Activated naive CD8-positive, alpha-beta T cell treated with anti-CD3 and anti-CD28 coated beads, Interleukin-2, amount 50 U/mL, for 24 hours (primary cell): ENCODE data around the gene TBCD.

Source experiments
- ATAC-seq: fragments of 150-1000 bp; cut with Tn5 transposase; one replicate; pipeline ENCODE4 v1.10.0; 2021
- DNase-seq: peaks from one replicate; pipeline ENCODE4 v3.0.0; 2021
- H3K27ac Mint-ChIP-seq: one replicate; pipeline ENCODE4 v1.8.0; 2021; ENCODE audit warnings: mild to moderate bottlenecking, mixed read lengths
- H3K27me3 Mint-ChIP-seq: one replicate; pipeline ENCODE4 v1.8.0; 2021; ENCODE audit warnings: mixed read lengths
- H3K36me3 Mint-ChIP-seq: one replicate; pipeline ENCODE4 v1.8.0; 2021; ENCODE audit warnings: low read depth, mixed read lengths
- H3K4me1 Mint-ChIP-seq: one replicate; pipeline ENCODE4 v1.8.0; 2021; ENCODE audit warnings: mixed read lengths
- H3K4me3 Mint-ChIP-seq: one replicate; pipeline ENCODE4 v1.8.0; 2021; ENCODE audit warnings: mild to moderate bottlenecking, moderate library complexity, mixed read lengths
- H3K9me3 Mint-ChIP-seq: one replicate; pipeline ENCODE4 v1.8.0; 2021; ENCODE audit warnings: mixed read lengths

The TBCD gene

DNA sequence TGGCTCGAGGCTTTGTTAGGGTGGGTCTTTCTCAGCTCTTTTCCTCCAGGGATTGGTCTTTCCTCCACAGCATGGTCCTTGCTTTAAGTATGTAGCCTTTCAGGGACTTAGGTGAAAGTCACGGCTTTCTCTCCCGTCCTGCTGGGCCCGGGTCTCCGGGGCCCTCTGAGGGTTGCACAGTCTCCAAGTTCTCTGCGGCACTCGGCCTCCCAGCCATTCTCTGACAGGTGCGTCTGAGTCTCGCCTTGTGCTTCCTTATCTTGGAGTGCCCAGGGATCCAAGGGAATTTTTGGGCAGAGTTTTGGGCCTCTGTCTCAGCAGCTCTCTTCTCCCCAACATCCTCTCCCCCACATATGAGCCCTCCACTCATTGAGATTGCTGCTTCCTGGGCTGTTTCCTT is 51.3 kb downstream of the TBCD start:
- Mint-ChIP-seq H3K27ac (no peak overlapping the region), H3K36me3 (peaks cover 18% of the 10 kb centered on the region), H3K4me3 (no peak overlapping the region), H3K27me3 (no peaks in the 10 kb centered on the region), H3K9me3 (peaks cover 4% of the 10 kb centered on the region), H3K4me1 (peaks cover 3% of the 10 kb centered on the region)
- no peak for ATAC-seq
- DNase-seq = no peak

DNA sequence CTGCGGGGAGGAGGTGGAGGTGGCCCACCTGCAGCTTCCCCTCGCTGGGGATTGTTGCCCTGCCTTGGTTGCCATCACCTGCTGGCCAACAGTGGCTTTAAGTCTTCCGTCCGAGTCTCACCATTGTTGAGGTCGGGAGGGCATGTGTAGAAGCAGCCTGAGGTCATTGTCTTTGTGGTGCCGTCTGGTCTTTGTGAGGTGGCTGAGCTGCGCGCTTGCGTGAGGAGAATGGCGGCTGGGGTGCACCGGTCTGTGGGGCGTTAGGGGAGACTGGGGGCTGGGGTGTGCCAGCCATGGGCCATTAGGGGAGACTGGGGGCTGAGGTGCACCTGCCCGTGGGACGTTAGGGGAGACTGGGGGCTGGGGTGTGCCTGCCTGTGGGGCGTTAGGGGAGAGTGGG is 51.7 kb downstream of the TBCD start:
- H3K36me3 Mint-ChIP-seq = peaks cover 18% of the 10 kb centered on the region
- H3K9me3 Mint-ChIP-seq = peaks cover 4% of the 10 kb centered on the region
- no peak overlapping the region for H3K27ac Mint-ChIP-seq
- peaks cover 3% of the 10 kb centered on the region for H3K4me1 Mint-ChIP-seq
- no peak for DNase-seq
- H3K27me3 Mint-ChIP-seq = no peaks in the 10 kb centered on the region
- no peak for ATAC-seq
- H3K4me3 Mint-ChIP-seq = no peak overlapping the region

DNA sequence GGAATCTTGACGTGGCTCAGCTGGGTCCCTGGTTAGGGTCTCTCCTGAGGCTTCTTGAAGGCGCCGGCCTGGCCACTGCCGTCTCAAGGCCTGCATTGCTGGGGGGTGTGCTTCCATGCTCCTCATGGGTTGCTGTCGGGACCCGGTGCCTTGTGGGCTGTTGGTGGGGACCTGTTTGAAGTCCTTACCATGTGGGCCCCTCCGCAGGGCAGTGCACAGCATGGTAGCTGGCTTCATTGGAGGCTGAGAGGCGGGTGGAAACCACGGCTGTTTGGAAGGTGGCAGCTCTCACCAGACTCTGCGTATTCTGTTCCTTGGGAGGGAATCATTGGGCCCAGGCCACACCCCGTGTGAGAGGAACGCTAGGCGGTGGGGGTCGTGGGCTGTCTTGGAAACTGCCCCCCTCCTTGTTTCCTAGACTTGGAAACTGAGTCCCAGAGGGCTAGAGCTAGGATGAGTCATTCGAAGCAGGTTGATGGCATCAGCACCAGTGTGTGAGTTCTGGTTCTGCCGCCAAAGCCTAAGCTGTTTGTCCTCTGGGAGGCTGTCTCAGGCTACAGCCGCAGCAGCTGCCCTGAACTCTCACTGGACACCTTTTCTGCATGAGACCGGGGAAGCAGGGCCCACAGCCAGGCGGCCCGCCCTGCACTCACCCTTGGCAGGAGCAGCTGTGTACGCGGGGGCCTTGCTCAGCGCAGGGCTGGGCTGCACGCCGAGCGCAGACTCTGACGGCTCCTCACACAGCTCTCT is 52.8 kb downstream of the TBCD start:
- H3K27ac Mint-ChIP-seq = no peak overlapping the region

DNA sequence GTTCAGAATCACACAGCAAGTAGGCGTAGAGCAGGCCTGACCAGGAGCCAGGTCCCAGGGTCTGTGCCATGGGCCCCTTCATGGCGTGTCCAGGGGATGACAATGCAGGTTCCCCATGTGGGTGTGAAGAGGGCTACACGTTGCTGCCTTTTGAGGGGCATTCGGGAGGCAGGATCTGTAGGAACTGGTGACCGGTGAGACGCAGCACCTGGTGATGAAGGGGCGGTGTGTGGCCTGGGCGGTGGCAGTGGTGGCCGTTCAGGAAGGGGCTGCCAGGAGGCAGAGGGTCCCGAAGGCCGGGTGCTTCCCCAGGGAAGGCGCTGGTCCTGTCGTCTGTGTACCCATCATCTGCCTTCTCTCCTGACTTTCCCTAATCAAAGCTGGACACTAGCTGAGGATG is 53.4 kb downstream of the TBCD start:
- Mint-ChIP-seq H3K36me3 (peaks cover 17% of the 10 kb centered on the region), H3K4me1 (peaks cover 1% of the 10 kb centered on the region), H3K9me3 (peaks cover 4% of the 10 kb centered on the region), H3K27ac (no peak overlapping the region), H3K4me3 (no peak overlapping the region), H3K27me3 (no peaks in the 10 kb centered on the region)
- ATAC-seq (no peak), DNase-seq (no peak)

More for the DNA sequence above, 52.8 kb downstream of the TBCD start:
- no peak for ATAC-seq
- H3K27me3 Mint-ChIP-seq = no peaks in the 10 kb centered on the region
- peaks cover 18% of the 10 kb centered on the region for H3K36me3 Mint-ChIP-seq
- peaks cover 4% of the 10 kb centered on the region for H3K9me3 Mint-ChIP-seq
- peaks cover 3% of the 10 kb centered on the region for H3K4me1 Mint-ChIP-seq
- no peak for DNase-seq
- no peak overlapping the region for H3K4me3 Mint-ChIP-seq

DNA sequence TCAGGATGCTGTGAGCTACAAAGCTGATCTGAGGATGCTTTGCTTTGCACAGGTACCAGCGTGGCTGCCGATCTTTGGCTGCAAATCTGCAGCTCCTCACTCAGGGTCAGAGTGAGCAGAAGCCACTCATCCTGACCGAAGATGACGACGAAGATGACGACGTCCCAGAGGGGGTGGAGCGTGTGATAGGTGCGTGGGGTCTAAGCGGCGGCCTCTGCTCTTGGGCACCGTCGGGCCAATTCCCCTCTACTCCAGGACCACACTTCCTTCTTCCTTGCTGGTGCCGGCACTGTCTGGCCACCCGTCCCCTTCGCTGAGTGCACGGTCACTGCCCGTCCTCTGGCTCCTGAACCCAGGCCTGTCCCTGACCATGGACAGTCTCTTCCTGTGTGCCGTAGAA is 54.0 kb downstream of the TBCD start:
- DNase-seq (no peak), ATAC-seq (no peak)
- Mint-ChIP-seq H3K27ac (no peak overlapping the region), H3K9me3 (peaks cover 4% of the 10 kb centered on the region), H3K4me3 (no peak overlapping the region), H3K27me3 (no peaks in the 10 kb centered on the region), H3K4me1 (peaks cover 1% of the 10 kb centered on the region), H3K36me3 (peaks cover 16% of the 10 kb centered on the region)

DNA sequence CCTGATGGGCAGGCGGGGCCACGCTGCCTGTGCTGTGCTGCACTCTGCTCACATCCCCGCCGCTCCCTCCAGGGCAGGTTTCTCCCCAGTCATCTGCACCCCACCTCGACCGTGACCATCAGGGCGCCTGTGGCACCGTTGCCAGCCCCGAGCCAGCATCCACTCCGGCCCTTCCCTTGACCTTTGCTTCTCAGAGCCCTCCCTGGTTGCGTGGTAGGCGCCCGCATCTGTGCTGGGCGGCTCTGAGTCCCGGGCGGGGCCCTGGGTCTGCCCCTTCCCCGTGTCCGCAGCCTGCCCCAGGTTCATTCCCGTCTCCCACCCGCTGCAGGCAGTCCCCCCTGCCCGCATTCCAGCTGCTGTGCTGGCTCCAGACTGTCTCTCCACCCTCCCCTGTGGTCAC is 54.8 kb downstream of the TBCD start:
- Mint-ChIP-seq H3K4me1 (no peaks in the 10 kb centered on the region), H3K36me3 (peaks cover 11% of the 10 kb centered on the region), H3K27ac (no peak overlapping the region), H3K9me3 (no peaks in the 10 kb centered on the region), H3K4me3 (no peak overlapping the region), H3K27me3 (no peaks in the 10 kb centered on the region)
- no peak for ATAC-seq
- DNase-seq = no peak

DNA sequence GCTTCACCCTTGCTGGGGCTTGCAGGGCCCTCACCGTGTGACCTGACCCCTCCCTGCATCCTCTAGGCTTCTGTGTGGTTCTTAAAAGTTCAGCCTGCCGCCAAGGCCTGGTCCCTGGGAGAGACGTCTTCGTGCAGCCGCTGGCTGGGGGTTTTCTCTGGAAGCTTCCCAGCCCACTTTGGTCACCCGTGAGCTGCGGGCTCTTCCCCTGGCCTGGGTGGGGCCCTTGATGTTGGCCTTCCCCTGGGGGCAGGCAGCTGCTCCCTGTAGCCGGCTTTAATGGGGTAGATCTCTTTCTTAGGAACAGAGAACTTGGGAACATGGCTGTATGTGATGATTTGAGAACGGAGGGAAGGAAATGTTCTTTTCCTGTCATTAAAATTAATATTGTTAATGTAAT is 55.2 kb downstream of the TBCD start:
- H3K27ac Mint-ChIP-seq = no peak overlapping the region
- H3K36me3 Mint-ChIP-seq = peaks cover 9% of the 10 kb centered on the region

DNA sequence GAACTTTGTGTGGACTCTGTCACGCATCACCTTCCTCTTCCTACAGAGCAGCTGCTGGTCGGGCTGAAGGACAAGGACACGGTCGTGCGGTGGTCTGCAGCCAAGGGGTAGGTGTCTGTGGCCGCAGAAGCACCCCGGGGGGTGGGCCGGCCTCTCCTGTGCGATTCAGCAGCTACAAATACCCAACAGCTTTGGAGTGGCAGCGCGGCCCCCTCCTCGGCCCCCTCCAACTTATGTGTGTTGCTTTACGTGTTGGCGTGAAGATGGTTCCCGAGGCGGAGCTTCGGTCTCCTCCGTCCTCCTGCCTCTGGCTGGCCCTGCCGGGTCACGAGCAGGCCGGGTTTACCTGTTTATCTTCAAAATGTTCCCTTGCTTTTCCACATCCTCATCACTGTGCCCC is 55.7 kb downstream of the TBCD start:
- no peak for ATAC-seq
- H3K9me3 Mint-ChIP-seq = no peaks in the 10 kb centered on the region
- no peak overlapping the region for H3K27ac Mint-ChIP-seq
- peaks cover 7% of the 10 kb centered on the region for H3K36me3 Mint-ChIP-seq
- H3K27me3 Mint-ChIP-seq = no peaks in the 10 kb centered on the region
- H3K4me3 Mint-ChIP-seq = no peak overlapping the region
- no peak for DNase-seq
- H3K4me1 Mint-ChIP-seq = no peaks in the 10 kb centered on the region

More for the DNA sequence above, 55.2 kb downstream of the TBCD start:
- no peak for DNase-seq
- no peaks in the 10 kb centered on the region for H3K9me3 Mint-ChIP-seq
- H3K4me3 Mint-ChIP-seq = no peak overlapping the region
- ATAC-seq = no peak
- H3K4me1 Mint-ChIP-seq = no peaks in the 10 kb centered on the region
- H3K27me3 Mint-ChIP-seq = no peaks in the 10 kb centered on the region

DNA sequence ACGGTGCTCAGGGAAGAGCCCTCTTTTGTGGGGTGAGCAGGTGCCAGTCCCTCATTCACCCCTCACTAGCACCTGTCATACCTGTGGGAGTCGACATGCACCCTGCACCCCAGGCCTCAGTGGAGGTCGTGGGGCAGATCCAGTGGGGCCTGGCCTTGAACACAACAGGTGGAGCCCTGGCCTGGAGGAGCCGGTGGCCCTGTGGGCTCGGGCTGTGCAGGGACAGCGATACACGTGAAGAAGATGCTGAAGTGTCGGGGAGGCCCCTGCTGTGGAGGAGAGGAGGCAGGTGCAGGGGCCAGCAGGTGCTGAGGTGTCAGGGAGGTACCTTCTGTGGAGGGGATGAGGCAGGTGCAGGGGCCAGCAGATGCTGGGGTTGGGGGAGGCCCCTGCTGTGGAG is 56.1 kb downstream of the TBCD start:
- H3K27me3 Mint-ChIP-seq = no peaks in the 10 kb centered on the region
- H3K36me3 Mint-ChIP-seq = peaks cover 7% of the 10 kb centered on the region
- ATAC-seq (no peak), DNase-seq (no peak)
- H3K9me3 Mint-ChIP-seq = no peaks in the 10 kb centered on the region
- H3K27ac Mint-ChIP-seq = no peak overlapping the region
- no peak overlapping the region for H3K4me3 Mint-ChIP-seq
- no peaks in the 10 kb centered on the region for H3K4me1 Mint-ChIP-seq

DNA sequence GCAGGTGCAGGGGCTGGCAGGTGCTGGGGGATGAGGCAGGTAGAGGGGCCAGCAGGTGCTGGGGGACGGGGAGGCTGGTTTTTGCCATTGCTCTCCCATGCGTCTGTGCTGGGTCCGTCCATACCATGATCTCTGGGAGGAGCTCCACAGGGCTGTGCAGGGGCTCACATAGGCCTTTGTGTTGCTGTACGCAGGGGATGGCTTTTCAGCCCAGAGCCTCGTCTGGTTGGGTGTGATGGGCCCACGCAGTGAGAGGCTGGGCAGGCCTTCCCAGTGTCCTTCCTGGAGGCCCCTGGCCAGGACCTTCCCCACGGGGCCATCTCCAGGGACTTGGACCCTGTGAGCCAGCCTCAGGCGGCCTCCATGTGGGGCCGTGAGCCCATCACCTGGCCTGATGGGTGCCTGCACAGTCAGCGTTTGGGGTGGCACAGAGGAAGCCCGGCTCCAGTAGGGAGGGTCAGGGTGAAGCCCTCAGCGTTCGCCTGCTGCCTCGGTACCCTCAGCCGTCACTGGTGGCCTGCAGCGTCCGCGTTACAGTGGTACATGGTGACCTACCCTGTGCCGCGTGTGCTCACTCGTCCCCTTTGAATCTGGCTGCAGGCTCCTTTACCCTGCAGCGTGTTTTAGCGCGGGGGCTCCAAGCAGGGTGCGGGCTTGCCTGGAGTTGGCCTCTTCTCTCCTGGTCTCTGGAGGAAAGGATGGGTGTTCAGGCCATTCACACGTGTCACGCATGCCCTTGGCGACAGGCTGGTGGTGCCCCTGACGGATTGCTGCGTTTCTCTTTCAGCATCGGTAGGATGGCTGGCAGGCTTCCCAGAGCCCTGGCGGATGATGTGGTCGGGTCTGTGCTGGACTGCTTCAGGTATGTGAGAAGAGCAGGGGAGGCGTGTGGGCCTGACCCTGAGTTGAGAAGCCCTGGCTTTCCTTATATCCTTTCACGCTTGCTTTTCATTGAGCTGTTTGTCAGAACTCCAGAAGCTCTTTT is 57.3 kb downstream of the TBCD start:
- no peak for ATAC-seq
- Mint-ChIP-seq H3K4me1 (no peaks in the 10 kb centered on the region), H3K27me3 (no peaks in the 10 kb centered on the region), H3K36me3 (peaks cover 13% of the 10 kb centered on the region), H3K27ac (no peak overlapping the region), H3K4me3 (no peak overlapping the region), H3K9me3 (no peaks in the 10 kb centered on the region)
- DNase-seq = no peak

DNA sequence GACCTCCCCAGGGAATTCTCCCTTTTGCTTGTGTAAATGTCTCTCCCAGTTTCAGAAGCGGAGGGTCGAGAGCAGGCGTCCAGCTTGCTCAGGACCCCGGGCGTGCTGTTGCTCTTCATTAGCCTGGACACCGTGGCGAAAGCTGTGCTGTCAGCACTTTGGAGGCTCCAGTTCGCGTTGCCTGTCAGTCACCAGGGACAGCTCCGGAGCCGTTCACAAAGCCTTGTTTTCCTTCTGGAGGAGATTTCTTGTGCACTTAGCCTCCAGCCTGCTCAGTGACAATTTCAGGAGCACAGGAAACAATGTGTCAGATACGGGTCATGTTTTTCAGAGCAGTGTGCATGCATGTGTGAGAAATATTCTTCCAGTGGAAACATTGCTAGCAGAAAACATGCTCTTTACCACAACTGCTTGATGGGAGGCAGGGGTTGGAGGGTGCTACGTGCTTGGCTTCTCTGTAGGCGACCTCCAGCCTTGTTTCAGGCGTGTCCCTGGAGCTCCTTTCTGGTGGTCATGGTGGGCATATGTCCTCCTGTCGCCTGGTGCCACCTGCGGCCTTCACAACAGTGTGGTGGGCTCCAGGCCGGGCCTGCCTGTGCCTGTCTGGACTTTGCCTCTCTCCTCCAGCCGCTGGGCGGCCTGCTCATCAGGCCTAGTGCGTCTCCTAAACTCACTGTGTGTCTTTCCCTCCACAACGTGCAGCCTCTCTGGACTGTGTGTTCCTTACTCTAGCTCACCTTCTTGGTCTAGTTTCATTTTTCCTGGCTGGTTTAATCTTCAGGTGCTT is 59.0 kb downstream of the TBCD start:
- Mint-ChIP-seq H3K27me3 (no peaks in the 10 kb centered on the region), H3K27ac (no peak overlapping the region), H3K4me1 (peaks cover 1% of the 10 kb centered on the region), H3K36me3 (peaks cover 19% of the 10 kb centered on the region), H3K9me3 (no peaks in the 10 kb centered on the region), H3K4me3 (no peak overlapping the region)
- ATAC-seq (no peak), DNase-seq (no peak)

DNA sequence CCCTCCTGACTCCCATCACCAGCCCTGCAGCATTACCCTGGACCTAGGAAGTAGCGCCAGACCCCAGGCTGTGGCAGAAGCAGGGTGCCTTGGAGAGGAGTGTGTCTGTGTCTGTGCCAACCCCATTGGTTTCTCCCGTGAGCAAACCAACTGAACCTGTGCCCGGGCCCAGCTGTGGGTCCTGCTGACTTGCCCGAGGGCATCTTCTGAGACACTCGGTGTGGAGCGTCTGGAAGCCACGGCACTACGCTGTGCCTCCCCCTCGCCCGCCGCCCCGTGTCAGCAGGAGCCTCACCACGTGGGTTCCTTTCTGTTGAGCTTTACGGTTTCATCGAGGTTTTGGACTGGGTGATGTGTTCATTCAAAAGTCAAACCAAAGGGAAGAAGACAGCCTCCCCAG is 60.2 kb downstream of the TBCD start:
- Mint-ChIP-seq H3K27me3 (no peaks in the 10 kb centered on the region), H3K4me3 (no peak overlapping the region), H3K27ac (no peak overlapping the region), H3K36me3 (peaks cover 23% of the 10 kb centered on the region), H3K4me1 (peaks cover 1% of the 10 kb centered on the region), H3K9me3 (no peaks in the 10 kb centered on the region)
- ATAC-seq (no peak), DNase-seq (no peak)

DNA sequence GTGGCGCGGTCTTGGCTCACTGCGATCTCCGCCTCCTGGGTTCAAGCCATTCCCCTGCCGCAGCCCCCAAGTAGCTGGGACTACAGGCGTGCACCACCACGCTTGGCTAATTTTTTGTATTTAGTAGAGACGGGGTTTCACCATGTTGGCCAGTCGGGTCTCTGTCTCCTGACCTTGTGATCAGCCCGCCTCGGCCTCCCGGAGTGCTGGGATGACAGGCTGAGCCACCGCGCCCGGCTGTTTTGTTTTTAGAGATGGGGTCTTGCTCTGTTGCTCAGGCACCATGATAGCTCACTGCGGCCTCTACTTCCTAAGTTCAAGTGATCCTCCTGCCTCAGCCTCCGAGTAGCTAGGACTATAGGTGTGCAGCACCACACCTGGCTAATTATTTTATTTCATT is 60.7 kb downstream of the TBCD start:
- Mint-ChIP-seq H3K9me3 (no peaks in the 10 kb centered on the region), H3K4me3 (no peak overlapping the region), H3K27ac (no peak overlapping the region), H3K36me3 (peaks cover 26% of the 10 kb centered on the region), H3K4me1 (peaks cover 2% of the 10 kb centered on the region), H3K27me3 (no peaks in the 10 kb centered on the region)
- no peak for ATAC-seq
- DNase-seq = no peak

DNA sequence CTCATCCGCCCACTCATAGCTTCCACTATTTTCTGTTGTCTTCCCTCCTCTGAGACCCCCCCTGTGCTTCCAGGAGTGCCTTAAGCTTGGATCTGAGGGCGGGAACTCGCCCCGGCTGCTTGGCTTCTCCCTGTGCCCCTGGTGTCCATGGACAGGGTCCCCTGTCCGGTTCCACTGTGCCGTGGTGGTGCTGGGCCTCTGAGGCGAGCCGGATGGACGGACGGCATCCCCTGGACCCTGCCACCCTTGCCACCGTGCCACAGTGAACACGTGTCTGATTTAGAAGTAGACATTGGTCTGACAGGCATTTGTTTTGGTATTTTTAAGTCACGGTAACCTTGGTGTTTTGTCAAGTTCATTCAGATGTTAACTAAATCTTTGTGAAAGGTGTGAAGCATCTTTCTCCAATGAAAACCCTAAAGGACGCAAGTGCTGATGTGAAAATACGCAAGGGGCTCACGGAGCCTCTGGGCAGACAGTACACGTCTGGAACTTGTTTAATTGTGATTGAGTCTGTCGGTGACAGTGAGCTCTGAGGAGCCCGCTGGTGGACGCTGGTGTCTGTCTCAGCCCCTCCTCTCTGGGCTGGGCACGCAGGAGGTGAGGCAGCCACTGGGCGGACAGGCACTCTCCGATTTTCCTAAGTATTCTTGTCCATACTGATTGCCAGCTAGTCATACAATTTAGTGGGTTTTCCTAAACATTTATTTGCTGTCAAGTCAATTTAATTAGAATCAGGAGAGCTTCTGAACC is 61.6 kb downstream of the TBCD start:
- ATAC-seq = no peak
- H3K27ac Mint-ChIP-seq = no peak overlapping the region

More for the DNA sequence above, 61.6 kb downstream of the TBCD start:
- Mint-ChIP-seq H3K27me3 (no peaks in the 10 kb centered on the region), H3K4me3 (no peak overlapping the region), H3K9me3 (no peaks in the 10 kb centered on the region), H3K4me1 (peaks cover 9% of the 10 kb centered on the region), H3K36me3 (peaks cover 31% of the 10 kb centered on the region)
- no peak for DNase-seq
